Stimulated activated CD8-positive, alpha-beta memory T cell treated with anti-CD3 and anti-CD28 coated beads, Interleukin-7, amount 100 ng/mL, for 1 hour (primary cell): ENCODE data around the gene TIMM17A.

Experiments used
- DNase-seq, 2 donors: peaks; one replicate each; pipeline ENCODE4 v3.0.0-alpha.2; 2020; ENCODE audit warnings: low read depth in 2 of 2

Gene TIMM17A

GRCh38 chr1:201955009-201955728, at the start of gene TIMM17A:
Gene TIMM17A (plus strand): TSS chr1:201955503. CDS start chr1:201955527, 24 bp downstream.
- peak; percentile 84 to 89 for DNase-seq

GRCh38 chr1:201906336-201906735, 49.0 kb upstream of the TIMM17A start:
- DNase-seq = no peak

GRCh38 chr1:201907621-201908020, 47.7 kb upstream of the TIMM17A start:
- DNase-seq = no peak

GRCh38 chr1:201911826-201912571, 43.3 kb upstream of the TIMM17A start:
- no peak for DNase-seq

GRCh38 chr1:201912832-201913231, 42.5 kb upstream of the TIMM17A start:
- no peak for DNase-seq

GRCh38 chr1:201914456-201915235, 40.7 kb upstream of the TIMM17A start:
- DNase-seq = no peak

- DNase-seq = no peak
Observed at GRCh38 chr1:201916649-201917249, 38.6 kb upstream of the TIMM17A start.

- DNase-seq = no peak
Observed at GRCh38 chr1:201917362-201918033, 37.8 kb upstream of the TIMM17A start.

- DNase-seq = no peak
Observed at GRCh38 chr1:201918343-201918742, 37.0 kb upstream of the TIMM17A start.

- no peak for DNase-seq
Observed at GRCh38 chr1:201921952-201922558, 33.2 kb upstream of the TIMM17A start.

- DNase-seq = no peak
Observed at GRCh38 chr1:201925301-201925567, 30.1 kb upstream of the TIMM17A start.

- DNase-seq = no peak
Observed at GRCh38 chr1:201925981-201926645, 29.2 kb upstream of the TIMM17A start.

- DNase-seq = no peak
Observed at GRCh38 chr1:201928266-201928665, 27.0 kb upstream of the TIMM17A start.

GRCh38 chr1:201930137-201930536, 25.2 kb upstream of the TIMM17A start:
- no peak for DNase-seq

- DNase-seq = no peak
Observed at GRCh38 chr1:201930803-201931202, 24.5 kb upstream of the TIMM17A start.

GRCh38 chr1:201933840-201934430, 21.4 kb upstream of the TIMM17A start:
- DNase-seq = no peak

GRCh38 chr1:201937624-201938213, 17.6 kb upstream of the TIMM17A start:
- no peak for DNase-seq

- DNase-seq = no peak
Observed at GRCh38 chr1:201938440-201939035, 16.8 kb upstream of the TIMM17A start.

GRCh38 chr1:201939148-201939547, 16.2 kb upstream of the TIMM17A start:
- no peak for DNase-seq

- DNase-seq = no peak
Observed at GRCh38 chr1:201939574-201939973, 15.7 kb upstream of the TIMM17A start.
